Stimulated activated naive CD8-positive, alpha-beta T cell treated with anti-CD3 and anti-CD28 coated beads, Interleukin-15, Interleukin-2, amounts not matched to agents 100 ng/mL and 50 ng/mL, for 24 hours (primary cell): ENCODE measurements around the gene MRPS21.
"Not testable (repeated sequence)": the region's sequence is repeated elsewhere in the genome, so short reads cannot be mapped to it uniquely, and the experiment has no call there.

ENCODE experiments used
- H3K27ac Mint-ChIP-seq: one replicate; pipeline ENCODE4 v1.8.0; 2021; ENCODE audit warnings: mild to moderate bottlenecking, mixed read lengths
- H3K27me3 Mint-ChIP-seq: one replicate; pipeline ENCODE4 v1.8.0; 2021; ENCODE audit warnings: mixed read lengths
- H3K36me3 Mint-ChIP-seq: one replicate; pipeline ENCODE4 v1.8.0; 2021; ENCODE audit warnings: low read depth, mixed read lengths
- H3K4me1 Mint-ChIP-seq: one replicate; pipeline ENCODE4 v1.8.0; 2021; ENCODE audit warnings: low read depth, mixed read lengths
- H3K4me3 Mint-ChIP-seq: one replicate; pipeline ENCODE4 v1.8.0; 2021; ENCODE audit warnings: mild to moderate bottlenecking, mixed read lengths
- H3K9me3 Mint-ChIP-seq: one replicate; pipeline ENCODE4 v1.8.0; 2021; ENCODE audit warnings: mixed read lengths

MRPS21 gene

GRCh38 chr1:150302902-150303301 lies 9.2 kb downstream of the MRPS21 start:
- H3K9me3 Mint-ChIP-seq = no peaks in the 10 kb centered on the region
- H3K4me1 Mint-ChIP-seq = peaks cover 9% of the 10 kb centered on the region
- no peaks in the 10 kb centered on the region for H3K27me3 Mint-ChIP-seq
- H3K27ac Mint-ChIP-seq = peak overlapping the region; percentile 32
- peaks cover 64% of the 10 kb centered on the region for H3K36me3 Mint-ChIP-seq
- no peak overlapping the region for H3K4me3 Mint-ChIP-seq

- peaks cover 43% of the 10 kb centered on the region for H3K36me3 Mint-ChIP-seq
- H3K4me1 Mint-ChIP-seq, H3K27me3 Mint-ChIP-seq, H3K9me3 Mint-ChIP-seq, H3K27ac Mint-ChIP-seq, H3K4me3 Mint-ChIP-seq: not testable (repeated sequence)
These were observed 14.9 kb downstream of the MRPS21 start for GRCh38 chr1:150308585-150308984.

- Mint-ChIP-seq H3K4me3 (no peak overlapping the region), H3K27ac (no peak overlapping the region), H3K4me1 (no peaks in the 10 kb centered on the region), H3K36me3 (peaks cover 37% of the 10 kb centered on the region), H3K27me3 (no peaks in the 10 kb centered on the region), H3K9me3 (no peaks in the 10 kb centered on the region)
These were observed 16.3 kb downstream of the MRPS21 start for GRCh38 chr1:150309758-150310508.

- Mint-ChIP-seq H3K36me3 (peaks cover 22% of the 10 kb centered on the region), H3K4me1 (no peaks in the 10 kb centered on the region), H3K9me3 (no peaks in the 10 kb centered on the region), H3K27ac (no peak overlapping the region), H3K27me3 (no peaks in the 10 kb centered on the region), H3K4me3 (no peak overlapping the region)
These were observed 18.1 kb downstream of the MRPS21 start for GRCh38 chr1:150311762-150312161.

- H3K4me1 Mint-ChIP-seq, H3K27ac Mint-ChIP-seq, H3K27me3 Mint-ChIP-seq, H3K9me3 Mint-ChIP-seq, H3K36me3 Mint-ChIP-seq, H3K4me3 Mint-ChIP-seq: not testable (repeated sequence)
These were observed 21.0 kb downstream of the MRPS21 start for GRCh38 chr1:150314691-150315090.

GRCh38 chr1:150320667-150320978 lies 27.0 kb downstream of the MRPS21 start:
- Mint-ChIP-seq H3K9me3 (no peaks in the 10 kb centered on the region), H3K4me1 (peaks cover 34% of the 10 kb centered on the region), H3K27ac (peak overlapping the region; percentile 99), H3K27me3 (no peaks in the 10 kb centered on the region), H3K4me3 (peak overlapping the region; percentile 97), H3K36me3 (peaks cover 28% of the 10 kb centered on the region)

GRCh38 chr1:150321826-150322166 lies 28.1 kb downstream of the MRPS21 start:
- Mint-ChIP-seq H3K4me3 (peak overlapping the region; percentile 97), H3K36me3 (peaks cover 40% of the 10 kb centered on the region), H3K27me3 (no peaks in the 10 kb centered on the region), H3K9me3 (no peaks in the 10 kb centered on the region), H3K27ac (peak overlapping the region; percentile 99), H3K4me1 (peaks cover 36% of the 10 kb centered on the region)

- no peaks in the 10 kb centered on the region for H3K9me3 Mint-ChIP-seq
These were observed 28.6 kb downstream of the MRPS21 start for GRCh38 chr1:150322310-150322709.

GRCh38 chr1:150332651-150333290 lies 39.1 kb downstream of the MRPS21 start:
- Mint-ChIP-seq H3K36me3 (peaks cover 69% of the 10 kb centered on the region), H3K9me3 (no peaks in the 10 kb centered on the region), H3K4me3 (no peak overlapping the region), H3K4me1 (no peaks in the 10 kb centered on the region), H3K27me3 (no peaks in the 10 kb centered on the region), H3K27ac (peak overlapping the region; percentile 5)

More at GRCh38 chr1:150322310-150322709, 28.6 kb downstream of the MRPS21 start:
- peak overlapping the region; percentile 99 for H3K27ac Mint-ChIP-seq
- H3K4me1 Mint-ChIP-seq = peaks cover 36% of the 10 kb centered on the region
- peak overlapping the region; percentile 97 for H3K4me3 Mint-ChIP-seq
- H3K27me3 Mint-ChIP-seq = no peaks in the 10 kb centered on the region
- H3K36me3 Mint-ChIP-seq = peaks cover 45% of the 10 kb centered on the region

- no peaks in the 10 kb centered on the region for H3K9me3 Mint-ChIP-seq
- H3K27me3 Mint-ChIP-seq = no peaks in the 10 kb centered on the region
- no peak overlapping the region for H3K27ac Mint-ChIP-seq
- no peaks in the 10 kb centered on the region for H3K4me1 Mint-ChIP-seq
- H3K36me3 Mint-ChIP-seq = peaks cover 69% of the 10 kb centered on the region
- H3K4me3 Mint-ChIP-seq = no peak overlapping the region
These were observed 52.7 kb downstream of the MRPS21 start for GRCh38 chr1:150346316-150346715.

GRCh38 chr1:150352866-150353265 lies 59.2 kb downstream of the MRPS21 start:
- Mint-ChIP-seq H3K4me3 (no peak overlapping the region), H3K27ac (no peak overlapping the region), H3K9me3 (no peaks in the 10 kb centered on the region), H3K36me3 (peaks cover 56% of the 10 kb centered on the region), H3K27me3 (no peaks in the 10 kb centered on the region), H3K4me1 (no peaks in the 10 kb centered on the region)
